ENCODE results near the gene LRP4. TPM values are rescaled to one million over a fixed set of nuclear protein-coding genes. Genes with fewer than 3 reads are reported as not detected.
A peak's percentile ranks its signal among the peaks of the same experiment; 100 is the strongest.
"Not testable (repeated sequence)": the region's sequence is repeated elsewhere in the genome, so short reads cannot be mapped to it uniquely, and the experiment has no call there.

The LRP4 gene
- 7.5 TPM for total RNA-seq

DNA sequence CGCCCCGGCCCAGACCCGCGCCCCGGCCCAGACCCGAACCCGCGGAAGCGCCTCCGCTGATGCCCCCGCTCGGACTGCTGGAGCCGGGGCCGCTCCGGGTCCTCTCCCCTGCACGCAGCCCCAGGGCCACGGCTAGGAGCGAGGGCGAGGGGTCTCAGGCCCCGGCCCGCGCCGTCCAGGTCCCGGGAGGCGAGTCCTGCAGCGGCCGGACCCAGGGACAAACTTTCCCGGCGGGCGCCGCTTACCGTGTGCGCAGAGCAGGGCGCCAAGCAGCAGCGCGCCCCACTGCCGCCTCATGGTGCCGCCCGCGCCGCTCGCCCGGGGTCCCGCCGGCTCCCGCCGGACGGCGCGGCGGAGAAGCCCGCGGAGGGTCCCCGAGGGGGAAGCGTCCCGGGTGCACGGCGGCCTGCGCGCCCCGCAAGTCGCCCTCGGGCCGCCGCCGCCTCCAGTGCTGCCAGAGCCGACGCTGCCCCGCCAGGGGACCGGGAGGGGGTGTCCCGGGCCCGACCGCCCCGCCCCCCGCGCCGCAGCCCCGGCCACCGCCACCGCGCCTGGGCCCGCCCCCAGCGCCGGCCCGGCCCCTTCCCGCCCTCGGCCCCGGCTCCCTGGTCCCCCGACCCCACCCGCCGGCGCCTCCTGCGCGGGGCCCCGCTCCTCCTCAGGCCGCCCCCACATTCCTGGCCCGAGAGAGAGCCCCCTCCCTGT, at the start of gene LRP4:
Gene LRP4 (minus strand): TSS at position 468 of the 705 bp plus-strand sequence. CDS start 171 bp downstream, at position 297.
- peak in 2 of 3 donors; percentile 32 to 45 for DNase-seq (ENCODE audit: low read depth in 2 of 3, low spot score in 2 of 3)

- DNase-seq (ENCODE audit: low read depth in 2 of 3, low spot score in 2 of 3), result no peak
These were observed 49.6 kb upstream of the LRP4 start for GRCh38 chr11:46967962-46968361.

GRCh38 chr11:46966773-46967172, 48.4 kb upstream of the LRP4 start:
- DNase-seq (ENCODE audit: low read depth in 2 of 3, low spot score in 2 of 3), result no peak

DNA sequence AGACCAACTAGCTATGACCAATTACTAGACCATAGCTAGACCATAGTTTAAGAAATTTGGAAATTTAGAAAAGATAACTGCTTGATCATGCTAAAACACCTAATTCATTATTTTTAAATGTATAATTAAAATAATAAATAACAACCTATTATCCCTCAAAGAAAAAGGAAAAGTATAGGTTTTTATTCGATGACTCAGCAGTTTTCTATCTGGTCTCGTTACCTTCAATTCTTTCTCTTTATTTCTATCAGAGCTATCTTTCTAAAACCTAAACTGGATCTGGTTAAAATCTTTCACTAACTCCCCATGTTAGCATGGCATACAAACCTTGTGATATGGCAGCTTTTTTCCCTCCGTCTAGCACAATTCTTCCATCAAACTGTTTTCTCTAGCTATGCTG, 45.5 kb upstream of the LRP4 start:
- no peak for DNase-seq (ENCODE audit: low read depth in 2 of 3, low spot score in 2 of 3)

- not testable (repeated sequence) for DNase-seq (ENCODE audit: low read depth in 2 of 3, low spot score in 2 of 3)
These were observed 43.5 kb upstream of the LRP4 start for GRCh38 chr11:46961886-46962285.

GRCh38 chr11:46961041-46961440, 42.7 kb upstream of the LRP4 start:
- DNase-seq (ENCODE audit: low read depth in 2 of 3, low spot score in 2 of 3), result no peak

GRCh38 chr11:46958777-46959176, 40.4 kb upstream of the LRP4 start:
- DNase-seq (ENCODE audit: low read depth in 2 of 3, low spot score in 2 of 3), result no peak

GRCh38 chr11:46953093-46953492, 34.7 kb upstream of the LRP4 start:
- no peak for DNase-seq (ENCODE audit: low read depth in 2 of 3, low spot score in 2 of 3)

DNA sequence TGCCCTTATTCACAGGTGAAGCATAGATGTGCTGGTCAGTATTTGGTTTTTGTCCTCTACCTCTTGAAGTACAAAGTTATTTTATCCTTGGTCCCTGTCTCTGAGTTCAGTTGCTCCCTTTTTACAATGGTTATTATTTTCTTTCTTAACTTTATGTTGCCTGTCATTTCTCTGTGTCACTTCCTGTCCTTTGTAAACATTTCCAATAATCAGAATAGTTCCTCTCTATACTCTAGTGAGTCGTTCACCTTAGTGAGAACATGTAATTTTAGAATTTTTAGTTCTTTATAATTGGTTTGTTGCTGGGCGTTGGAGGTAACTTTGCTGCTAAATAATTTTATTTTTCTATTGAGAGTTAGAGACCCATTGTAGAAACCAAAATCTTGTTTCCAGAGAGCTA, 34.2 kb upstream of the LRP4 start:
- DNase-seq (ENCODE audit: low read depth in 2 of 3, low spot score in 2 of 3), result no peak

- DNase-seq (ENCODE audit: low read depth in 2 of 3, low spot score in 2 of 3), result no peak
These were observed 33.5 kb upstream of the LRP4 start for GRCh38 chr11:46951864-46952263.

GRCh38 chr11:46949297-46949696, 30.9 kb upstream of the LRP4 start:
- no peak for DNase-seq (ENCODE audit: low read depth in 2 of 3, low spot score in 2 of 3)

DNA sequence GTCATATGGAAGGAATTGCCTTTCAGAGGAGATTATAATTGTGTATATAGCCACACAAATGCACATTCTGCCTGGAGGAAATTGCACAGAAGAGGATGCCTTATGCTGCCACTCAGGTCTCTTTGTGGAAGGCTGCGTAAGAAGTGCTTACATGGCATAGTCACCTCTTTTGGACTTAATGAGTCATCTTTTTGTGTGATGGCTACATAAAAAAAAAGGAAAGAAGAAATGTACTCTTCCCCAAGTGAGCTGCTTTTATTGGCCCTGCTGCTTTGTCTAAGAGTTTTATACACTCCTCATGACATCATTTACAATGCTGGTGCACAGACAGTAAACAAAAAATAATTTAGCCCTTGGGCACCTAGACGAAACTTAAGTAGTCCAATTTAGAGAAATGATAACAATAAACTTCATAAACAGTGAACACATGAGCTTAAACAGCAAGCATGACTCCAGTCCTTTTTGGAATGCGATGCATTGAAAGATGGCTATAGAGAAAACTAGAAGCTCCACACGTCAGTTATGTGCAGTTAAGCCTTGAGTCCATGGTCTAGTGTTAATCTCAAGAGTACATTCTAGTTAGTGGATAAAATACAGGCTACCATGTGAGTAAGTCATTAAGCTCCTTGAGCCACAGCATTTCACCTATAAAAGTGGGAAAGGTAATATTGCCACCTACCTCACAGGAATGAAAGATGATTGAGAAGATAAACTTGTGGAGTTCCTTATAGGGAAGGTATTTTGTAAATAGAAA, 30.2 kb upstream of the LRP4 start:
- peak in 1 of 3 donors; percentile 11 for DNase-seq (ENCODE audit: low read depth in 2 of 3, low spot score in 2 of 3)

GRCh38 chr11:46947399-46948077, 29.2 kb upstream of the LRP4 start:
- DNase-seq (ENCODE audit: low read depth in 2 of 3, low spot score in 2 of 3), result no peak

- no peak for DNase-seq (ENCODE audit: low read depth in 2 of 3, low spot score in 2 of 3)
These were observed 26.2 kb upstream of the LRP4 start for GRCh38 chr11:46944356-46945075.

DNA sequence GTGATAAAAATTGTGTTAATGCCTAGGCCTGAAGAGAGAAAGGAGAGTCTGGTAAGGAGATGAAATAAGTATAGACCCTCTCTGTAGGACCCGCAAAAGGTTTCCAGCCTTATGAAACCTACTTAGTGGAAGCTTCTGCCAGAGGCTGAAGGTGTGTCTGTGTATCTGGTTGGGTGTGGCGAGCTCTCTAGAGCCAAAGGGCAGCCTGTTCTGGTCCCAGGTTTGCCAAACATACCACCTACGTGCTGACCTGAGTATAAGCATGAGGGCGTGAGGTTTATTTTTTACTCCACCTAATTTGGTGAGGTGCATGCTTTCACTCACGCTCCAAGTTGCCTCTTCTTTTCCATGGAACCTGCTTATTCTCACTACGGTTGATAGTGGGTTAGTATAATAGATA, 23.8 kb upstream of the LRP4 start:
- no peak for DNase-seq (ENCODE audit: low read depth in 2 of 3, low spot score in 2 of 3)

DNA sequence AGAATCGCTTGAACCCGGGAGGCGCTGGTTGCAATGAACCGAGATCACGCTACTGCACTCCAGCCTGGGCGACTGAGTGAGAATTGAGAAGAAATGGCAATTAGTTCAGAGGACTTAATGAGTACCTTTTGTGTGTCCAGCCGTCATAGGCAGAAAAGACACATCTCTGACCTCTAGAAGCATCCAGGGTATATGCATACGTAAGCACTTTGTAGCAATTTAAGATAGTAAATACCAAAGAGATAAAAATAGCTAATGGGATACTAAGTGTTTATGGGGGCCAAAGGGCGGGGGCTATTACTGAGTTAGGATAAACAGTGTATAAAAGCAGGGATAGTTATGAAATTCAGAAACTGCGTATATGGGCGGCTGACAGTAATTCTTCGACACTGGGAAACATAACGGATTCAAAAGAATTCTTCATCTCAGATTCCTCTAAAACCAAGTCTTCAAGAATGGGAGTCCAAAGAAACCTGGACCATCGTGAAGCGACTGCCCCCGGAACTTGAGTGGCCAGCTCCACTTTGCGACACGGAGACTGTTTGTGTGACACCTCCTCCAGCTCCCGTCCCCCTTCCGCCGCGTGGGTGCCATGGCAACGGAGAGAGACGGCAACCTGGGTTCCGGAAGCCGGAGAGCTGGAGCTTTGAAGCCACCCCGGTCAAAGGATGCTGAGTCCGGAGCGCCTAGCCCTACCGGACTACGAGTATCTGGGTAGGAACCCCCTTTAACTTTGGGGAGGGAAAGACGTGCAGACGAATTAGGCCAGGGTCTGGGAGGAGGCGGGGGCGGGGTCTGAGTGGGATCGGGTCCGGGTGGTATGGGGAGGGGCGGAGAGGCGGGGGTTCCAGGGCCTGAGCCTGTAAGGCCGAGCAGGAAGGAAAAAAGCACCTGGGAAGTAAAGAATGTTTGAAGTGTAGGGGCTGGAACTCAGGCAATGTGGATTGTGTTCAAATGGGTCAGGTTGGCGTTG, 18.1 kb upstream of the LRP4 start, which contains the start of gene CSTPP1:
Gene CSTPP1 (plus strand): TSS at position 624 of the 973 bp plus-strand sequence. CDS start 45 bp downstream, at position 669.
- peak; percentile 75 to 96 (median 93) for DNase-seq (ENCODE audit: low read depth in 2 of 3, low spot score in 2 of 3)

GRCh38 chr11:46930089-46930488, 11.7 kb upstream of the LRP4 start:
- peak in 2 of 3 donors; percentile 81 to 88 for DNase-seq (ENCODE audit: low read depth in 2 of 3, low spot score in 2 of 3)

GRCh38 chr11:46928701-46929100, 10.4 kb upstream of the LRP4 start:
- not testable (repeated sequence) for DNase-seq (ENCODE audit: low read depth in 2 of 3, low spot score in 2 of 3)

DNA sequence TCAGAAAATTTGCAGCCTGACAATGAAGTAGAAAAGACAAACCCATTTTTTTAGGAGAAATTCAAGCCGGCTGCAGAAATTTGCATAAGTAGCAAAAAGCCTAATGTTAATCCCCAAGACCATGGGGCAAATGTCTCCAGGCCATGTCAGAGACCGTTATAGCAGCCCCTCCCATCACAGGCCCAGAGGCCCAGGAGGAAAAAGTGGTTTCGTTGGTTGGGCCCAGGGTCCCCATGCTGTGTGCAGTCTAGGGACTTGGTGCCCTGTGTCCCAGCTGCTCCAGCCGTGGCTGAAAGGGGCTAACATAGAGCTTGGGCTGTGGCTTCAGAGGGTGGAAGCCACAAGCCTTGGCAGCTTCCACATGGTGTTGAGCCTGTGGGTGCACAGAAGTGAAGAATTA, 9.6 kb upstream of the LRP4 start:
- not testable (repeated sequence) for DNase-seq (ENCODE audit: low read depth in 2 of 3, low spot score in 2 of 3)

DNA sequence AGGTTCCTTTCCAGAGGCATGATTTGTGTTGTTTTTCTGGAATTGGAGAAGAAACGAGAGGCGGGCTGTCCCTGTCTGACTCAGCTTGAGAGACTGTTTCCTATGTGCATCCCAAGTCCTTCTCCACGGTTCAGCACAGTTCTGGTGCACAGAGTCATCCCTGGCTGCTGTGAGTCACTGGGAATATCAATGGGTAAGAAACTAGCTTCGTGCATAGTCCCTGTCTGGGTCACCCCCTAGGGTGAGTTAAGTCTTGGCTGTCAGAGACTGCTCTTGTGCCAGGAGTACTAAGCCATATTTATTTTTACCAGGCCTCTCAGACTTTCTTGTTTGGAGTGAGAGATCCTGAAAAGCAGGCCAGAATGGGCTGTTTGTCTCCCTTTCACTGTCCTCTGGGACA, 2.4 kb upstream of the LRP4 start:
- no peak for DNase-seq (ENCODE audit: low read depth in 2 of 3, low spot score in 2 of 3)
